Skin epidermis (tissue), 12 donors: ENCODE data around the gene SLCO2B1.

ENCODE experiments used
- H3K27ac ChIP-seq, 21 experiments: fragments of 200-600 bp; sonication (generic) in 11 of 21; one replicate each; pipeline ENCODE4 v1.5.0; 2020; ENCODE audit warnings: mild to moderate bottlenecking in 3 of 21, inconsistent platforms in 2 of 21, moderate library complexity in 2 of 21
- H3K4me3 ChIP-seq, 7 experiments: fragments of 200-600 bp; sonication (generic) in 2 of 7; one replicate each; pipeline ENCODE4 v1.5.0; 2020; ENCODE audit warnings: inconsistent platforms in 2 of 7, mild to moderate bottlenecking in 2 of 7, moderate library complexity in 1 of 7

Gene SLCO2B1

GRCh38 chr11:75240311-75241035 lies 89.6 kb downstream of the SLCO2B1 start, which contains the start of gene TPBGL:
Gene TPBGL, plus strand, starts transcription at chr11:75240774. Its CDS starts 276 bp downstream, at chr11:75241050.
- Histone ChIP-seq H3K4me3 (peak within 1 kb of the TSS; percentile 1 to 52 (median 33)), H3K27ac (no peak within 1 kb of the TSS)

GRCh38 chr11:75241036-75241905 lies 90.4 kb downstream of the SLCO2B1 start:
- Histone ChIP-seq H3K27ac (no peak overlapping the region), H3K4me3 (peak overlapping the region; percentile 1 to 52 (median 33))

- Histone ChIP-seq H3K27ac (no peak overlapping the region), H3K4me3 (peak overlapping the region in 5 of 7 experiments; percentile 20 to 52 (median 33))
These were observed 91.2 kb downstream of the SLCO2B1 start for GRCh38 chr11:75241906-75242644.

- no peak overlapping the region for H3K4me3 ChIP-seq
- H3K27ac ChIP-seq: no peak overlapping the region
These were observed 92.1 kb downstream of the SLCO2B1 start for GRCh38 chr11:75242722-75243600.

GRCh38 chr11:75244052-75244814 lies 93.3 kb downstream of the SLCO2B1 start:
- Histone ChIP-seq H3K4me3 (no peak overlapping the region), H3K27ac (no peak overlapping the region)

- no peak overlapping the region for H3K27ac ChIP-seq
- H3K4me3 ChIP-seq: no peak overlapping the region
These were observed 94.6 kb downstream of the SLCO2B1 start for GRCh38 chr11:75245356-75246005.

- no peak overlapping the region for H3K4me3 ChIP-seq
- no peak overlapping the region for H3K27ac ChIP-seq
These were observed 95.2 kb downstream of the SLCO2B1 start for GRCh38 chr11:75246006-75246670.

- Histone ChIP-seq H3K27ac (no peak overlapping the region), H3K4me3 (no peak overlapping the region)
These were observed 95.9 kb downstream of the SLCO2B1 start for GRCh38 chr11:75246671-75247350.

- no peak overlapping the region for H3K27ac ChIP-seq
- H3K4me3 ChIP-seq: no peak overlapping the region
These were observed 98.0 kb downstream of the SLCO2B1 start for GRCh38 chr11:75248924-75249256.

- no peak overlapping the region for H3K27ac ChIP-seq
- H3K4me3 ChIP-seq: no peak overlapping the region
These were observed 98.8 kb downstream of the SLCO2B1 start for GRCh38 chr11:75249704-75250103.

- no peak overlapping the region for H3K27ac ChIP-seq
- no peak overlapping the region for H3K4me3 ChIP-seq
These were observed 103.4 kb downstream of the SLCO2B1 start for GRCh38 chr11:75254326-75254725.
